ENCODE measurements around the gene MEF2C.

Gene MEF2C

DNA sequence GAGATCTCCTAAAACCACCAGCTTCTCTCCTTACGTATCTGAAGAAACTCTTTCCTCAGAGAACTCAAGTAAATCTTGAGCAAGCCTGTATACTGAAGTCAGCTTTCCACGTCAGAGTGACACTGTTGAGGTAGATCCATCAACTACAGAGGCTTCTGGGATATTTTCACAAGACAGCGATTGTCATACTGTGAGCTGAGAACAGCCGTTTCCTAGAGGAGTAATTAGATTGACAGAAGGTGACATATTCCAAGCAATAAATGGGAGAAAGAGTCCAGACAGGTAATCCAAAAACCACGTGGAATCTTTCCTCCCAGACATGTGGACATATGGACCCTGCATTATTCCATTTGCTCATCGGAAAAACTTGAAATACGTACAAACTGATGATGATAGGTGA, 117.2 kb downstream of the MEF2C start:
- Histone ChIP-seq H3K4me1 (ENCODE audit: control insufficient read depth, low read depth, low read length) (no peaks in the 10 kb centered on the region), H3K9me3 (ENCODE audit: control insufficient read depth, low read depth, low read length) (no peaks in the 10 kb centered on the region), H3K27ac (ENCODE audit: low read length) (no peak overlapping the region), H3K4me3 (ENCODE audit: low read length) (no peak overlapping the region), H3K9ac (ENCODE audit: low read length) (no peak overlapping the region), H3K27me3 (ENCODE audit: control insufficient read depth, insufficient read depth, low read length) (no peaks in the 10 kb centered on the region), H3K36me3 (ENCODE audit: control insufficient read depth, low read depth, low read length) (no peaks in the 10 kb centered on the region)

DNA sequence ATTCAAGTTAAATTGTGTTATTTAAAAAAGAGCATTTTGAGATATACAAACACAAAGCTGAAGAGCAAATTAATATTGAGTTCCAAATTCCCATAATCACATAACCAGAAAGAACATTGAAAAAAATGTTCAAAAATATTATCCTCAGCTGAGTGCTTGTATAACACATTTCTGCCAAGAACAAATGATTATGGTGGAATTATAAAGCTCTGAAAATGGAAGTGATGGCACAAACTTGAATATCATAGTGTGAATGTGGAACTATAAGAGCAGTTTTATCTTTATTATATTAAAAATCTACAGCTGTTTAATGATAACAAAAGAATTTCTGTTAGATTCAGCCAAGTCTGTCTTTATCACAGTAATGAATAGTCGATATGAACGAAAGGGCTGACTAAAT, 117.8 kb downstream of the MEF2C start:
- Histone ChIP-seq H3K36me3 (ENCODE audit: control insufficient read depth, low read depth, low read length) (no peaks in the 10 kb centered on the region), H3K27me3 (ENCODE audit: control insufficient read depth, insufficient read depth, low read length) (no peaks in the 10 kb centered on the region), H3K4me3 (ENCODE audit: low read length) (no peak overlapping the region), H3K9ac (ENCODE audit: low read length) (no peak overlapping the region), H3K4me1 (ENCODE audit: control insufficient read depth, low read depth, low read length) (no peaks in the 10 kb centered on the region), H3K9me3 (ENCODE audit: control insufficient read depth, low read depth, low read length) (no peaks in the 10 kb centered on the region), H3K27ac (ENCODE audit: low read length) (no peak overlapping the region)

DNA sequence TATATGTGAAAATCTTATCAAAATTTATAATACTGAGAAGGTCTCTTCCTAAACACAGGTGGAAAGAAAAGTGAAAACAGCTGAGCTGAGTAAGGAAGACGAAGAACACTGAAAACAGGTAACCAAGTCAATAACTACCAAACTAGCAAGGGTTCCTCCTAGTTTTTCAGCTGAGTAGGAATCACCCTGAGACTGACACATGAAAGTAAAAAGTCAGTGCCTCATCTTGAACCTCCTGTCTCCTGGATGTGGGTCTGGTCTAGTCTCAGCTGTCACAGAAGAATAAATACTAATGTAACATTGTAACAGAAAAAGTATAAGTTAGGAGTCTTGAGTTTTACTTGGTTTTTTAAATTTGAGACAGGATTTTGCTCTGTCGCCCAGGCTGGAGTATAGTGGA, 121.0 kb downstream of the MEF2C start:
- no peaks in the 10 kb centered on the region for H3K9me3 ChIP-seq (ENCODE audit: control insufficient read depth, low read depth, low read length)
- no peak overlapping the region for H3K4me3 ChIP-seq (ENCODE audit: low read length)
- H3K36me3 ChIP-seq (ENCODE audit: control insufficient read depth, low read depth, low read length), result no peaks in the 10 kb centered on the region
- H3K27me3 ChIP-seq (ENCODE audit: control insufficient read depth, insufficient read depth, low read length), result no peaks in the 10 kb centered on the region
- H3K9ac ChIP-seq (ENCODE audit: low read length), result no peak overlapping the region
- H3K27ac ChIP-seq (ENCODE audit: low read length), result no peak overlapping the region
- H3K4me1 ChIP-seq (ENCODE audit: control insufficient read depth, low read depth, low read length), result peaks cover 6% of the 10 kb centered on the region

DNA sequence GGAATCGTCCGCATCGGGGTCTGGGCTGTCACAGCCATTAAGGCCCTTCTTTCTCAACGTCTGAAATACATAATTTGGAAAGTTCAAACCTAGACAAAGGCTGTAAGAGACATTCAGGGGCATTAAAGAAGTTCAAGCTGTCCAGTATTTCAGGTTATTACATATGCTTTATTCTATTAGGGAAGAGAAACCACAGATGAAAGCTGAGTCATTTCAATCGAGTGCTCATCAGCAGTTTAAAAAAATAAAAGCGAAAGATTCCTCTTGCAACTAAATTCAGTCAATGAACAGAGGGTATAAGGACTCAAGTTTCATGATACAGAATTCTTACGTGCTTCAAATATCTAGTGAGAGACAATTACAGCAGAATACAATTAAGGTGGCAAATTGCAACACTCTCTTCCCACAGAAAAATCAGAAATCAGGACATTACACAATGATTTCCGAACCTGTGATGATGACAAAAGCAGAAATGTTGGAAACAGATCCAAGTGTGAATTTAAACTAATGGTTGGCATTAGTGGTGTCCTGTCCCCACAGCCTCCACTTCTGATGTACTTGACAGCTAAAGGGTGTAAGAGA, 121.6 kb downstream of the MEF2C start:
- H3K27ac ChIP-seq (ENCODE audit: low read length), result no peak overlapping the region
- peaks cover 6% of the 10 kb centered on the region for H3K4me1 ChIP-seq (ENCODE audit: control insufficient read depth, low read depth, low read length)
- no peaks in the 10 kb centered on the region for H3K36me3 ChIP-seq (ENCODE audit: control insufficient read depth, low read depth, low read length)
- no peak overlapping the region for H3K9ac ChIP-seq (ENCODE audit: low read length)
- H3K27me3 ChIP-seq (ENCODE audit: control insufficient read depth, insufficient read depth, low read length), result no peaks in the 10 kb centered on the region
- no peak overlapping the region for H3K4me3 ChIP-seq (ENCODE audit: low read length)
- no peaks in the 10 kb centered on the region for H3K9me3 ChIP-seq (ENCODE audit: control insufficient read depth, low read depth, low read length)

DNA sequence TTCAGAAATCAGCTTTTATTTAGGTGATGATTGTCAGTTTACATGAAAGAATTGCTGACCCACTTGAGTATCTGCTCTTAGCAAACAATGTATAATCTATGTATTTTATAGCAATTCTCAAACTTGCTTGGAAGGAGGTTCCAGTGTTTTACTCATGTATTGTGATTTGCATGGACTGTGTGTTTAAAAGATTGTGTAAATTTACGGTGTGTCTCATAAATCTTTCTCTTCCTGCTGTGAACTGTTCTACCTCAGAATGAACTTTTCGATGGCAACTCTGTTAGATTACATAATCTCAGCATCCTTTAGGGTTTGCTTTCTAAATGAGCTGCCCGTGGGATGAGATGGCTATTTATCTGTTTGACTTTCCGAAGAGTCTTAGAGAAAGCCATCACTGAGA, 122.5 kb downstream of the MEF2C start:
- Histone ChIP-seq H3K4me1 (ENCODE audit: control insufficient read depth, low read depth, low read length) (peaks cover 6% of the 10 kb centered on the region), H3K9ac (ENCODE audit: low read length) (no peak overlapping the region), H3K4me3 (ENCODE audit: low read length) (no peak overlapping the region), H3K9me3 (ENCODE audit: control insufficient read depth, low read depth, low read length) (no peaks in the 10 kb centered on the region), H3K27me3 (ENCODE audit: control insufficient read depth, insufficient read depth, low read length) (no peaks in the 10 kb centered on the region), H3K36me3 (ENCODE audit: control insufficient read depth, low read depth, low read length) (no peaks in the 10 kb centered on the region), H3K27ac (ENCODE audit: low read length) (no peak overlapping the region)

DNA sequence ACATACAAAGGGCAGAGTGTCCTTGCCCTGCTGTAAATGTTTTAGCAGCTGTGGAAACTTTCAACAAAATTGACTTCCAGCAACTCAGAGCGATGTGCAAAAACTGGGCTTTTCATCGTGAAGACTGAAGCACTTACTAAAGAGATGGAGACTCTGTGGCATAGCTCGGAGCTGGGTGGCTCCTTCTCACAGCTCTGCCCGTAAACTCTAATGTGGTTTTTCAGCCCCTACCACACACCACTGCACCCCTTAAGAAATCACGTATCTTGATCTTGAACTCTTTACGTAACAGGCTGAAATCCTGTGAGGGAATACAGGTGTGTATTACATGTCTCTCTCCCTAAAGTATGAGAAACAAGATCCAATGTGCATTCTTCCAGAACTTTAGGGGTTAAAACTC, 124.4 kb downstream of the MEF2C start:
- peak overlapping the region; percentile 16 for H3K27ac ChIP-seq (ENCODE audit: low read length)
- H3K4me3 ChIP-seq (ENCODE audit: low read length), result no peak overlapping the region
- peaks cover 6% of the 10 kb centered on the region for H3K4me1 ChIP-seq (ENCODE audit: control insufficient read depth, low read depth, low read length)
- H3K9me3 ChIP-seq (ENCODE audit: control insufficient read depth, low read depth, low read length), result no peaks in the 10 kb centered on the region
- no peak overlapping the region for H3K9ac ChIP-seq (ENCODE audit: low read length)
- H3K27me3 ChIP-seq (ENCODE audit: control insufficient read depth, insufficient read depth, low read length), result no peaks in the 10 kb centered on the region
- H3K36me3 ChIP-seq (ENCODE audit: control insufficient read depth, low read depth, low read length), result no peaks in the 10 kb centered on the region

DNA sequence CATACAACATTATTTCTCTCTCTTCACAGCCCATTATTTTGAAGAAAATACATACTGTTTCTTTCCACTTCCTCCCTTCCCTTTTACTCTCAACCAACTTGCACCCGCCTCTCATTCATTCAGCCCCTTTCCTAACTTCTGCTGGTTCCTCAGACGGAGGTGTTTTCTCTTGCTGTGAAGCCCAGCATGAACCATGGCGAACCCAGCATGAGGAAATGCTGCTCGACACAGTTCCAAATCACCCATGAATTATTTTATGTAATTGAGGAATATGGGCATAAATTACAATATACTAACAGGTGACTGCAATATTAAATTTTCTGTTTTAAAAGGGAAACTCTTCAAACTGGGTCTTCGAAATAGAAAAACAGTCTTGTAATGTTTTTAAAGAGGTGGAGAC, 124.8 kb downstream of the MEF2C start:
- H3K9ac ChIP-seq (ENCODE audit: low read length), result no peak overlapping the region
- no peaks in the 10 kb centered on the region for H3K9me3 ChIP-seq (ENCODE audit: control insufficient read depth, low read depth, low read length)
- peaks cover 6% of the 10 kb centered on the region for H3K4me1 ChIP-seq (ENCODE audit: control insufficient read depth, low read depth, low read length)
- H3K36me3 ChIP-seq (ENCODE audit: control insufficient read depth, low read depth, low read length), result no peaks in the 10 kb centered on the region
- no peak overlapping the region for H3K4me3 ChIP-seq (ENCODE audit: low read length)
- H3K27ac ChIP-seq (ENCODE audit: low read length), result peak overlapping the region; percentile 16
- no peaks in the 10 kb centered on the region for H3K27me3 ChIP-seq (ENCODE audit: control insufficient read depth, insufficient read depth, low read length)

DNA sequence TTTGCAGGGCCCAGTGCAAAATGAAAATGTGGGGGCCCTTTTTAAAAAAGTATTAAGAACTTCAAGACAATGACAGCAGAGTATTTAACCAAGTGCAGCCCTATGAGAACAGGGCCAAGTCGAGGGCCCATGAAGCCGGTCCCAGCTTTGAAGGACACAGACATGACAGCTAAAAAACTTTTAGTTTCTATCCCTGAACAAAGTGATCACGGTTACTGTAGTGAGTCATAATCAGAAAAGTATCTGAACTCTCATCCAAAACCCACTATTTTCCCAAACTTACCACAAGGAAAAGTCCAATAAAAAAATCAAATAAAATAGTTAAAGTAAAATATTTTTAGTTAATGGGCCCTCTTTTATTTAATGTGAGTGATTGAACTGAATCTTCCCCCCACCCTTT, 126.0 kb downstream of the MEF2C start:
- H3K4me1 ChIP-seq (ENCODE audit: control insufficient read depth, low read depth, low read length), result peaks cover 6% of the 10 kb centered on the region
- H3K27me3 ChIP-seq (ENCODE audit: control insufficient read depth, insufficient read depth, low read length), result no peaks in the 10 kb centered on the region
- no peak overlapping the region for H3K27ac ChIP-seq (ENCODE audit: low read length)
- no peak overlapping the region for H3K4me3 ChIP-seq (ENCODE audit: low read length)
- no peak overlapping the region for H3K9ac ChIP-seq (ENCODE audit: low read length)
- H3K36me3 ChIP-seq (ENCODE audit: control insufficient read depth, low read depth, low read length), result no peaks in the 10 kb centered on the region
- H3K9me3 ChIP-seq (ENCODE audit: control insufficient read depth, low read depth, low read length), result no peaks in the 10 kb centered on the region

DNA sequence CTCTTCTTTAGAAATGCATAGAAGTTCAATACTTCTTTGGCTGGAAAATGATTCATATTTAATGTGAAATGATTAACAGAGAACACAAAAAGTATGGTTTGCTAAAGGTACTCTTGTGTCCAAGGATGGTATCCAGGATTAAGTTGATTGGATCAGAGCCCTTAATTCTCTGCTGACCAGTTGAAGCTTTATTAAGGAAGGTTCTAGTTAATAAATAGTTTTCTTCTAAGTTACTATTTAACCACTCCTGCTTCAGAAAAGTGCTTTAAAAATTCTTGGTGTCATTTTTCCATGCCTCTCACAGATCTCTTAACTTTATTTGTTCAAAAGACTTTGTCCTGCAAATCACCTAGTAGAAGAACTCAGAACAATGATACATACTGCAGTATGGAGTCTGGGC, 134.3 kb downstream of the MEF2C start:
- Histone ChIP-seq H3K9ac (ENCODE audit: low read length) (no peak overlapping the region), H3K9me3 (ENCODE audit: control insufficient read depth, low read depth, low read length) (no peaks in the 10 kb centered on the region), H3K4me3 (ENCODE audit: low read length) (no peak overlapping the region), H3K27ac (ENCODE audit: low read length) (no peak overlapping the region), H3K36me3 (ENCODE audit: control insufficient read depth, low read depth, low read length) (no peaks in the 10 kb centered on the region), H3K27me3 (ENCODE audit: control insufficient read depth, insufficient read depth, low read length) (no peaks in the 10 kb centered on the region), H3K4me1 (ENCODE audit: control insufficient read depth, low read depth, low read length) (no peaks in the 10 kb centered on the region)

DNA sequence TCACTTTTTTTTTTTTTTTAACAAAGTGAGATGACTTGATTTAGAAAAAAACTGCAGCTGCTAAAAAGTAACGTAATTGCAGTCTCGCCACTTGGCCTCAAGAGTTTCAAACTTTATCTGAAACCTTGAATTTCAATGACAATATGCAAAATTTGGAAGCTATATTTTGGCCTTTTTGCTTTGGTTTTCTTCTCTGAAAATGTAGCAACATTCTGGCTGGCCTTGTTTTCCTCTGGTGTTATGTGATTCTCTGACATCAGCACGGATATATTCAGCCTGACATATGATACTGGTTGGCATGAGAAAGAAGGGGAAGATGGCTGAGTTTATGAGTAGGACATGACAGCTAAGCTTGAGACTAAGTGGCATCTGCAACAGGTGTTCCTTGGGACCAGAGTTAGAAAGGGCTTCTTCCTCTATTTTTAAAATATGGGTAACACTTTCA, 136.5 kb downstream of the MEF2C start:
- Histone ChIP-seq H3K9me3 (ENCODE audit: control insufficient read depth, low read depth, low read length) (no peaks in the 10 kb centered on the region), H3K27me3 (ENCODE audit: control insufficient read depth, insufficient read depth, low read length) (no peaks in the 10 kb centered on the region), H3K9ac (ENCODE audit: low read length) (no peak overlapping the region), H3K4me1 (ENCODE audit: control insufficient read depth, low read depth, low read length) (no peaks in the 10 kb centered on the region), H3K36me3 (ENCODE audit: control insufficient read depth, low read depth, low read length) (no peaks in the 10 kb centered on the region), H3K4me3 (ENCODE audit: low read length) (no peak overlapping the region), H3K27ac (ENCODE audit: low read length) (no peak overlapping the region)

DNA sequence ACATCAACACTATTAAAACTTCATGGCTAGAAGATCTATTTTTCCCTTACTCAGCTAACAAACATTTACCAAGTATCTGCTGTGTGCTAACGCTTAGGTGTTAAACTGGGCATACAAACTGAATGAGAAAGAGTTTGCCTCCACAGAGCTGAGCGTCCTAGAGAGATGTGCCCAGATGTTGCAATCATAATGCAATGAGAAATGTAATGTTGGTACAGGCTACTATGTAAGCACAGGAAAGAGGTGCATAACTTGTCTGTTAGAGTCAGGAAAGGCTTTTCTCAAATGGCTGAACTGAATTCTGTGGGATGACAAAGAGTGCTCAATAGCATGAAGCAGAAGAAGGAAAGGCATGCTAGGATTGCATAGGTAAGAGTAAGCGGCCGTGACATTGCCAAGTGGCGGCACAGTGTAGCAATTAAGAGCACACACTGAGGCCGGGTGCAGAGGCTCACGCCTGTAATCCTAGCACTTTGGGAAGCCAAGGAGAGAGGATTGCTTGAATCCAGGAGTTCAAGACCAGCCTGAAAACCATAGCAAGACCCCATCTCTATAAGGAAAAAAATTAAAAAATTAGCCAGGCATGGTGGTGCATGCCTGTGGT, 137.8 kb downstream of the MEF2C start:
- Histone ChIP-seq H3K4me3 (ENCODE audit: low read length) (no peak overlapping the region), H3K9ac (ENCODE audit: low read length) (no peak overlapping the region), H3K36me3 (ENCODE audit: control insufficient read depth, low read depth, low read length) (no peaks in the 10 kb centered on the region), H3K9me3 (ENCODE audit: control insufficient read depth, low read depth, low read length) (no peaks in the 10 kb centered on the region), H3K4me1 (ENCODE audit: control insufficient read depth, low read depth, low read length) (no peaks in the 10 kb centered on the region), H3K27ac (ENCODE audit: low read length) (no peak overlapping the region), H3K27me3 (ENCODE audit: control insufficient read depth, insufficient read depth, low read length) (no peaks in the 10 kb centered on the region)

DNA sequence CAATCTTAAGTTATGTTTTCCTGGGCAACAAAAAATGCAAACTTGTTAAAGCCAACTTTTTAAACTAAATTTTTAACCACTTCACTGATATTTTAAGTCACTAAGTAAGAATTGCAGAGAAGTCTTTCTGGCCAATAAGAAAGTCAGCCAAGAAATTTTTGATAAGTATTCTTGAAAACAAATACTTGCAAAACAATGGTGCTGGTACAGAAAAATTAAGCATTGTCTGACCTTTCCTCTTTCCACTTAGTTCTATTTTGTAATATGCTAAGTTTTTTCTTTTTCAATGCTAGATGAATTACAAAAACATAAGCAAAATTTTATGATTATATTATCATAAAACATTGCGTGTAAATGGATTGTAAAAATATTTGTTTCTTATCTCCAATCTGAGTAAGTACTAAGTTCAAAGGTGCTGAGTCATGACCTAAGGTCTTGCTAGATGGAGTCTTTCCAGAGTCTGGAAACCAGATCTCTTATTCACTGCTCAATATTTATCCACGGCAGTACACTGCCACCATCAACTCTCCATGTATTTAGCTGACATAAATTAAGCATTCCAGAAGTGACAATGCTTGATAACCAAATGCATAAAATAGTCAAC, 139.7 kb downstream of the MEF2C start:
- Histone ChIP-seq H3K9me3 (ENCODE audit: control insufficient read depth, low read depth, low read length) (no peaks in the 10 kb centered on the region), H3K27ac (ENCODE audit: low read length) (no peak overlapping the region), H3K4me3 (ENCODE audit: low read length) (no peak overlapping the region), H3K4me1 (ENCODE audit: control insufficient read depth, low read depth, low read length) (no peaks in the 10 kb centered on the region), H3K9ac (ENCODE audit: low read length) (no peak overlapping the region), H3K27me3 (ENCODE audit: control insufficient read depth, insufficient read depth, low read length) (no peaks in the 10 kb centered on the region), H3K36me3 (ENCODE audit: control insufficient read depth, low read depth, low read length) (no peaks in the 10 kb centered on the region)

Measured in iPS-18a (cell line).